MCF 10A (cell line): ENCODE data around the gene ADCY7. TPM values are rescaled to one million over a fixed set of nuclear protein-coding genes. Genes with fewer than 3 reads are reported as not detected.

Source experiments
- BruUV-seq: library from RNA; stranded (reverse); fragments of 400-500 nt; replicated peaks from 2 replicates; lab custom pipeline; 2021; lab: Mats Ljungman, UMichigan
- CTCF ChIA-PET: fragments of 300-600 bp; sonication (Branson Sonifier 250); formaldehyde crosslinking; extraction: SDS; loops from one replicate; lab custom pipeline; 2021; ENCODE audit warnings: antibody characterized with exemption, inconsistent platforms; lab: Yijun Ruan, JAX
- POLR2A ChIA-PET: fragments of 300-600, 350-650 bp; sonication (Branson Sonifier 250); formaldehyde crosslinking; extraction: SDS; loops from one replicate; lab custom pipeline; 2020; ENCODE audit warnings: antibody characterized with exemption, inconsistent platforms; lab: Yijun Ruan, JAX
- DNase-seq: peaks from one replicate; pipeline ENCODE4 v3.0.0-alpha.2; 2018; ENCODE audit not compliant: unreplicated experiment
- H3K27ac Mint-ChIP-seq: one replicate; pipeline ENCODE4 v1.8.0; 2022; ENCODE audit warnings: mild to moderate bottlenecking, low read depth, mixed read lengths; ENCODE audit not compliant: unreplicated experiment
- H3K27me3 Mint-ChIP-seq: one replicate; pipeline ENCODE4 v1.8.0; 2022; ENCODE audit warnings: mixed read lengths; ENCODE audit not compliant: insufficient read depth, unreplicated experiment
- H3K36me3 Mint-ChIP-seq: one replicate; pipeline ENCODE4 v1.8.0; 2022; ENCODE audit warnings: mild to moderate bottlenecking, moderate library complexity, mixed read lengths; ENCODE audit not compliant: insufficient read depth, unreplicated experiment
- H3K4me1 Mint-ChIP-seq: one replicate; pipeline ENCODE4 v1.8.0; 2022; ENCODE audit warnings: mixed read lengths; ENCODE audit not compliant: insufficient read depth, unreplicated experiment
- H3K4me3 Mint-ChIP-seq: one replicate; pipeline ENCODE4 v1.8.0; 2022; ENCODE audit warnings: mild to moderate bottlenecking, moderate library complexity, mixed read lengths; ENCODE audit not compliant: unreplicated experiment
- H3K9me3 Mint-ChIP-seq: one replicate; pipeline ENCODE4 v1.8.0; 2022; ENCODE audit warnings: mixed read lengths; ENCODE audit not compliant: unreplicated experiment
- intact Hi-C: fragments of 100-400 bp; cut with micrococcal nuclease; formaldehyde crosslinking; loops from 2 replicates; pipeline ENCODE4 v1.14.1; 2022
- total RNA-seq: library from RNA; stranded (reverse); gene quantifications from 2 replicates; pipeline ENCODE4 v1.2.3, GENCODE V29; 2022
- TF ChIP-seq, protein P1 (sequence below): fragments of 200-600 bp; IDR thresholded peaks from one replicate; pipeline ENCODE4 v1.8.0; 2022; ENCODE audit warnings: antibody characterized with exemption, mild to moderate bottlenecking; ENCODE audit not compliant: unreplicated experiment

Gene ADCY7
- total RNA-seq, 1 experiment from 2014 or later, result 32.9 TPM

DNA sequence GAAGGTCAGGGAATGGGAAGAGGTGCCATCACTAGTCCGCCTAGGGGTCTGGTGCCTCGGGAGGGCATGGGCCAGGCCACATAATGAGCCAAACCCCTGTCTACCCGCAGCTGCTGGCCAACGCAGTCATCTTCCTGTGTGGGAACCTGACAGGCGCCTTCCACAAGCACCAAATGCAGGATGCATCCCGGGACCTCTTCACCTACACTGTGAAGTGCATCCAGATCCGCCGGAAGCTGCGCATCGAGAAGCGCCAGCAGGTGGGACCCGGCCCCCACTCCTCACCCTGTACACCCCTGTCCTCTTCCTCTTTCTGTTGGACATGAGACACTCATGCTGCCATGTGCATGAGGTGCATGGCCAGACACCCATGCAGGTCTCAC is 26.2 kb downstream of the ADCY7 start:
- Mint-ChIP-seq H3K9me3 (no peaks in the 10 kb centered on the region), H3K4me1 (no peaks in the 10 kb centered on the region), H3K27ac (no peak overlapping the region), H3K4me3 (no peak overlapping the region), H3K27me3 (no peaks in the 10 kb centered on the region), H3K36me3 (peaks cover 6% of the 10 kb centered on the region)
- intact Hi-C loops, result no loop called here
- CTCF ChIA-PET, result no interaction called here
- TF ChIP-seq, protein P1, sequence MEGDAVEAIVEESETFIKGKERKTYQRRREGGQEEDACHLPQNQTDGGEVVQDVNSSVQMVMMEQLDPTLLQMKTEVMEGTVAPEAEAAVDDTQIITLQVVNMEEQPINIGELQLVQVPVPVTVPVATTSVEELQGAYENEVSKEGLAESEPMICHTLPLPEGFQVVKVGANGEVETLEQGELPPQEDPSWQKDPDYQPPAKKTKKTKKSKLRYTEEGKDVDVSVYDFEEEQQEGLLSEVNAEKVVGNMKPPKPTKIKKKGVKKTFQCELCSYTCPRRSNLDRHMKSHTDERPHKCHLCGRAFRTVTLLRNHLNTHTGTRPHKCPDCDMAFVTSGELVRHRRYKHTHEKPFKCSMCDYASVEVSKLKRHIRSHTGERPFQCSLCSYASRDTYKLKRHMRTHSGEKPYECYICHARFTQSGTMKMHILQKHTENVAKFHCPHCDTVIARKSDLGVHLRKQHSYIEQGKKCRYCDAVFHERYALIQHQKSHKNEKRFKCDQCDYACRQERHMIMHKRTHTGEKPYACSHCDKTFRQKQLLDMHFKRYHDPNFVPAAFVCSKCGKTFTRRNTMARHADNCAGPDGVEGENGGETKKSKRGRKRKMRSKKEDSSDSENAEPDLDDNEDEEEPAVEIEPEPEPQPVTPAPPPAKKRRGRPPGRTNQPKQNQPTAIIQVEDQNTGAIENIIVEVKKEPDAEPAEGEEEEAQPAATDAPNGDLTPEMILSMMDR, result no peak
- POLR2A ChIA-PET, result no interaction called here
- no TSS peak for BruUV-seq
- no peak for DNase-seq

DNA sequence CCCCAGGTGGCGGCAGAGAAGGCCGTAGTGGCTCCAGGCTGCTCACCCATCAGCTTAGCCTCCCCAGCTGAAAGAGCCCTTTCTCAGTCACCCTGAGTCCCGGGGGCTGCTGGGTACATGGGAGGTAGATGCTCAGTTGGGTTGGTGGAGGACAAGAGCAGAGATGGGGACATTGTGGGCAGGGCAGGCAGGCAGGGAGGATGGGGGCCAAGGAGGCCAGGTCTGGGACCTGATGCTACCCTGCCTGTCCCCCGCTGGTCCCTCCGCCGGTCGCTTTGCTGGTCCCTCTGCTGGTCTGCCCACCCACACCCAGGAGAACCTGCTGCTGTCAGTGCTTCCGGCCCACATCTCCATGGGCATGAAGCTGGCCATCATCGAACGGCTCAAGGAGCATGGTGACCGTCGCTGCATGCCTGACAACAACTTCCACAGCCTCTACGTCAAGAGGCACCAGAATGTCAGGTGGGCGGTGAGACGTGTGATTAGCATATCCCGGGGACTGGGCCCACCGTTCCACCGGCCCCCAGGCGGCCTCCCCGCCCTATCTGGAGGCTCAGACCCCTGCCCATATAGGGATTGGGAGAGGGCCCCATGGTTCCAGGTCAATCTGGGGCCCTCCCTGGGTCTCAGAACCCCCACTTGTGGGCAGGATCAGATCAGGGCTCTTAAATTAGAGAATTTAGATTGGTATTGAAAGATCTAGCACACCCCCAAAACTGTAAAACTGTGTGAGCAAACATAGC is 26.9 kb downstream of the ADCY7 start:
- H3K27me3 Mint-ChIP-seq, result no peaks in the 10 kb centered on the region
- no peak overlapping the region for H3K27ac Mint-ChIP-seq
- H3K4me1 Mint-ChIP-seq, result no peaks in the 10 kb centered on the region
- H3K36me3 Mint-ChIP-seq, result peaks cover 6% of the 10 kb centered on the region
- no peak for DNase-seq
- ChIA-PET CTCF (no interaction called here), POLR2A (no interaction called here)
- intact Hi-C loops, result no loop called here
- TF ChIP-seq, protein P1, result no peak
- H3K9me3 Mint-ChIP-seq, result no peaks in the 10 kb centered on the region
- BruUV-seq, result no TSS peak
- no peak overlapping the region for H3K4me3 Mint-ChIP-seq

DNA sequence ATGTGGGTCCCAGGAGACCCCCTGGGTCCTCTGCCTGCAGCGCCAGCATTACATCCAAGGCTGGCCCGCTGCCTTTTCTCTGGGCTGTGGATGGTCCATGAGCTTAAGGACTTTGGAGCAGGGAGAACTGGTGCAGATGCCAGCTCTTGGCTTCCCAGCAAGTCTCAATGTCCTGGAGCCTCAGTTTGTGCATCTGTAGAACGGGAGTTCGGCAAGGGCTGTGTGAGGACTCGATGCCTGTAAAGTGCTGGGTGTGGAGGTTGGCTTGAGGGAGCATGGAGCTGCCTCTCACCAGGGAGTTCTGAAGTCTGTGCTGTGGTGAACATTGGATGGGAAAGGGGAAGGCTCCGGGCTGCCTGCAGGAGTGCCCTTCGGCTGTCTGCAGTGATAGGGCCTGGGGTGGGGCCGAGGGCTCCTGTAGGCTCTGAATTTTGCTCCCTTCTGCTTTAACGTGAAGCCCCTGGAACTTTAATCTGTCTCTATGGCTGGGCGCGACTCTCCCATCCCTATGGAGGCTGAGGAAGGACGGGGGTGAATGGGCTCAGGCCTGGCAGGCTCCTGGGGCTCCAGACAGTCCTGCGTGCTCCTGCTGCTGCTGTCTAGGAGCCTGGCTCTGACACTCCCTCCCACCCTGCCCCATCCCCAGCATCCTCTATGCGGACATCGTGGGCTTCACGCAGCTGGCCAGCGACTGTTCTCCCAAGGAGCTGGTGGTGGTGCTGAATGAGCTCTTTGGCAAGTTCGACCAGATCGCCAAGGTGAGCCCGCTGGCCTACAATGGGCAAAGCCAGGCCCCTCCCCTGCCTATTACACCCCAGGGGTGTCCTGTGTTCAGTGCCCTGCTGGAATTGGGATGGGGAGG is 27.9 kb downstream of the ADCY7 start:
- intact Hi-C loops, result no loop called here
- Mint-ChIP-seq H3K27me3 (no peaks in the 10 kb centered on the region), H3K4me1 (no peaks in the 10 kb centered on the region), H3K27ac (no peak overlapping the region), H3K9me3 (no peaks in the 10 kb centered on the region), H3K4me3 (no peak overlapping the region), H3K36me3 (peaks cover 6% of the 10 kb centered on the region)
- ChIA-PET CTCF (interaction anchor here (1.0 to 1.6 kb wide), 2 partner anchors 8 to 33 kb away, joined by 3 to 5 read pairs; no protein-coding TSS in a partner anchor), POLR2A (interaction anchor here (0.6 kb wide), 1 partner anchor 420 kb away, joined by 3 read pairs; no protein-coding TSS in a partner anchor)
- BruUV-seq, result no TSS peak
- TF ChIP-seq, protein P1, result no peak
- no peak for DNase-seq

DNA sequence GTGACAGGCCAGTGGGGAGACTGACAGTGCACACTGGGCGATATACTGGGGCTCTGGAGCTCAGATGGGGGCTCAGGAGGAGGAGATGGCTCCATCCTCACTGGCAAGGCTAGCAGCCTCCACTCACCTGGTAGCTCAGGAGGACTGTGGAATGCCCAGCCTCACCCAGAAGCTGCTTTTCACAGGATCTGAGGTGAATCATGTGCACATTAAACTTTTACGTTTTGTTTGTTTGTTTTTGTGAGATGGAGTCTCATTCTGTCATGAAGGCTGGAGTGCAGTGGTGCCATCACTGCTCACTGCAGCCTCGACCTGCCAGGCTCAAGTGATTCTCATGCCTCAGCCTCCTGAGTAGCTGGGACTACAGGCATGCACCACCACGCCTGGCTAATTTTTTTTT is 28.6 kb downstream of the ADCY7 start:
- Mint-ChIP-seq H3K4me1 (no peaks in the 10 kb centered on the region), H3K27ac (no peak overlapping the region), H3K9me3 (no peaks in the 10 kb centered on the region), H3K4me3 (no peak overlapping the region), H3K36me3 (peaks cover 6% of the 10 kb centered on the region), H3K27me3 (no peaks in the 10 kb centered on the region)
- no TSS peak for BruUV-seq
- intact Hi-C loops, result no loop called here
- no peak for DNase-seq
- ChIA-PET CTCF (interaction anchor here (0.6 to 1.6 kb wide), 4 partner anchors 9 to 32 kb away, joined by 3 to 5 read pairs (median 4); no protein-coding TSS in a partner anchor), POLR2A (no interaction called here)
- TF ChIP-seq, protein P1, result no peak
